HG03135 (cell line): ENCODE data around the gene TNFSF11.
"Not testable (repeated sequence)": the region's sequence is repeated elsewhere in the genome, so short reads cannot be mapped to it uniquely, and the experiment has no call there.

ENCODE experiments used
- ATAC-seq: cut with Tn5 transposase; IDR thresholded peaks from one replicate; pipeline ENCODE4 v1.9.1; 2021; ENCODE audit warnings: mild to moderate bottlenecking, moderate library complexity; ENCODE audit not compliant: unreplicated experiment

The TNFSF11 gene

DNA sequence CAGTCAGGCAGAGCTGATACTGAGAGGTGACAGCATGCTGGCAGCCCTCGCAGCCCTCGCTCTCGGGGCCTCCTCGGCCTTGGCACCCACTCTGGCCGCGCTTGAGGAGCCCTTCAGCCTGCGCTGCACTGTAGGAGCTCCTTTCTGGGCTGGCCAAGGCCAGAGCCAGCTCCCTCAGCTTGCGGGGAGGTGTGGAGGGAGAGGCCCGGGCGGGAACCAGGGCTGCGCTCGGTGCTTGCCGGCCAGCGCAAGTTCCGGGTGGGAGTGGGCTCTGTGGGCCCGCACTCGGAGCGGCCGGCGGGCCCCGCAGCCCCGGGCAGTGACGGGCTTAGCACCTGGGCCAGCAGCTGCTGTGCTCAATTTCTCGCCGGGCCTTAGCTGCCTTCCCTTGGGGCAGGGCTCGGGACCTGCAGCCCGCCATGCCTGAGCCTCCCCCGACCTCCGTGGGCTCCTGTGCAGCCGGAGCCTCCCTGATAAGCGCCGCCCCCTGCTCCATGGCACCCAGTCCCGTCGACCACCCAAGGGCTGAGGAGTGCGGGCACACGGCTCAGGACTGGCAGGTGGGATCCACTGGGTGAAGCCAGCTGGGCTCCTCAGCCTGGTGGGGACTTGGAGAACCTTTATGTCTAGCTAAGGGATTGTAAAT, 14.3 kb upstream of the TNFSF11 start:
- ATAC-seq: not testable (repeated sequence)

DNA sequence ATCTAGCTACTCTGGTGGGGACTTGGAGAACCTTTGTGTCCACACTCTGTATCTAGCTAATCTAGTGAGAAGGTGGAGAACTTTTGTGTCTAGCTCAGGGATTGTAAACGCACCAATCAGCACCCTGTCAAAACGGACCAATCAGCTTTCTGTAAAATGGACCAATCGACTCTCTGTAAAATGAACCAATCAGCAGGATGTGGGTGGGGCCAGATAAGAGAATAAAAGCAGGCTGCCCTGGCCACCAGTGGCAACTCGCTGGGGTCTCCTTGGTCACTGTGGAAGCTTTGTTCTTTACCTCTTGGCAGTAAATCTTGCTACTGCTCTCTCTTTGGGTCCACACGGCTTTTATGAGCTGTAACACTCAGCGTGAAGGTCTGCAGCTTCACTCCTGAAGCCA, 13.6 kb upstream of the TNFSF11 start:
- not testable (repeated sequence) for ATAC-seq

GRCh38 chr13:42561752-42562467, 12.0 kb upstream of the TNFSF11 start:
- no peak for ATAC-seq

GRCh38 chr13:42567906-42568305, 6.0 kb upstream of the TNFSF11 start:
- no peak for ATAC-seq

DNA sequence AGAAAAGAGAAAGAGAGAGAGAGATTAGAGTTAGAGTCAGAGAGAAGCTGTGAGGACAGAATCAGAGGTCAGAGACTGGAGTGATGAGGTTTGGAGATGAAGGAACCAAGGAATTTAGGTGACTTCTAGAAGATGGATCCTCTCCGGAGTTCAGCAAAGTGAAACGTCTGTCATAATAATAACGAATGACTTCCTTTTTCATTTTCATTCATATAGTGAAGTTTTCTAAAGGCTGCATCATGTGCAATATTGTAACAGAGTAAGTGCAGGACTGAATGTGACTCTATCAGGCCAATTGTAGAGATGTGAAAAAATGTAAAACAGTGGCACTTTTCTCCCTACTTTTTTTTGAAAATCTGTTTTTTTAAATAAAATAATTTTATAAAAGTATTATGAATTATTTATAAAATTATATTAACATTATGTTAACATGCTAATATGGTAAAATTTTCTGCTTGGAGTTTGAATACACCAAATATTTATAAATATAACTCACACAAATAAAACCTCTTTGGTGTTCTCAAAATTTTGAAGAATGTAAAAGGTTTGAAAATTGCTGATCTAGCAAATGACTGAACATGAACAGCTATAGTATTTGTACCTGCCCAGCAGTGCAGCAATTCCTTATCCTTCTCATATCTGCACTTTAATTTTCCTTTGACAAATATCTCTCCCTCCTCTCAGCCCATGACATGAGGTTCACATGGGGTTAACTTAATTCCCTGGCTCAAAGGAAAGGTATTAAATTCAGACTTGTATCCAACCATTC, 4.2 kb upstream of the TNFSF11 start:
- no peak for ATAC-seq

- no peak for ATAC-seq
Observed at GRCh38 chr13:42571895-42572294, 2.1 kb upstream of the TNFSF11 start.

DNA sequence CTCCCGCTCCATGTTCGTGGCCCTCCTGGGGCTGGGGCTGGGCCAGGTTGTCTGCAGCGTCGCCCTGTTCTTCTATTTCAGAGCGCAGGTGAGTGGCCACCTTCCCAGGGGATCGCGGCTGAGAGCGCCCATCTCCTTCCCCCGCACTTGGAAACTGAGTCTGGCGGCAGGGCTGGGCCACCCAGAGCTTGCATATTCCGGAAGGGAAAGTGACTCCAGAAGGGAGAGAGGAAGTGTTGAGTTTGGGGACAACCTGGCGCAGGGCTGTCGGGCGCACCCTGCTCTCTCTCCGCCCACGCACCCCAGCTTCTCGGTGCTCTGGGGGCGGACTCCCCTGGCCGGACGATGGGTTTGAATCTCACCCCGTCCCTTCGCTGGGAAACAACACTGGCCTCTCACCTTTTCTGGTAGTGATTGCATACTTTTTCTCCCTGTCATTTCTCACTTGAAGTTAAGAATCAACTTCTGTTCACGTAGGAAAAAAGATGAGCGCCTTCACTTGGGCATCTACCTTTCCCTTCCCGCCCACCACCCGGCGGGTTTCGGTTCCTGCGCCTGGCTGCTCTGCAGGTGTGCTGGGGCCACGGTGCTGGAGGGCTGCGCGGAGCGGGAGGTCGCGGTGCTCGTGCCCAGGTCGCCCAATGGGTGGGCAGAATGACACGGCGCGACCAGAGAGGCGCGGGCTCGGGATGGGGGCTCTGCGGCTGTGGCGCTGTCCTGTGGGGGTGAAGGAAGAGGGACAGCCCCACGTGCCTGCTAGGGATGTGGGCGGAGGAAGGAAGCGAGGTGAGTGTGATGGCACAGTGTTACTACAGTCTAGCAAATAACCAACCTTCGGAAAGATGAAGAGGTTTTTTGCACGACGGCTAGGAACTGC, 721 bp downstream of the TNFSF11 start:
- ATAC-seq: peak; percentile 63

DNA sequence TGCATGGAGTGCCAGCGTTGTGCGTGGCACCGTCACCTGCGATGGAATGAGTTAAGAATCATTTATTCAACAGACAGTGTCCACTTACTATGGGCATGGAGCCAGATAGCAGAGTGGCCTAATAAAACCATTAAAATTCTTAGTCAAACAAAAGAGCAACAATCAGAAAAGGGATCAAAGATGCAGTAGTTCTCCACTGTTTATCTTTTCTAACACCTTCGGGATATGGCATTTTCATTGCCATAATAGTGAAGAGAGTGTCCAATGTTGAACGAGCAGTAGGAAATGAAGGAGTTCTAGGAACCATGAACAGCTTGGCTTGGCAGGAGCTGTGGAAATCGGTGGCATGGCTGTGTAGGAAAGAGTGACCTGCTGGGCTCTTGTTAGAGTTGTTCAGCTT, 2.0 kb downstream of the TNFSF11 start:
- ATAC-seq: no peak

GRCh38 chr13:42577538-42577937, 3.6 kb downstream of the TNFSF11 start:
- no peak for ATAC-seq

DNA sequence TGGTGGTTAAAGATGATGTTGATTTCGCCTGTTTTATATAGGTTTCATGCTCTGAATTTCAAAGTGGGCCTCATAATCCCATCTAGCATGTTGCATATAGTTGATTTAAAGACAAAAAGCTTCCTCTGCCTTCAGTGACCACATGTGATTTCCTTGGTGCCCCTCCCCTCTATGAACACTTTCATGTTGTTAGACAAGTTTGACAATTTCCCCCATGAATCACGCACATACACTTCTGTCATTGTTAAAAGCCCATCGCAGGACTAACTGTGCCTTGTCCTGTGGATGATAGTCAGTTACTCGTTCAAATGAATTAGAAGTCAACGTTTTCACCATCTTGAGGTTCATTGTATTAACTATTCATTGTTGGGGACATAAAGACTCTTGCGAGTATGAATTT, 6.7 kb downstream of the TNFSF11 start:
- no peak for ATAC-seq

GRCh38 chr13:42581427-42581826, 7.5 kb downstream of the TNFSF11 start:
- no peak for ATAC-seq

DNA sequence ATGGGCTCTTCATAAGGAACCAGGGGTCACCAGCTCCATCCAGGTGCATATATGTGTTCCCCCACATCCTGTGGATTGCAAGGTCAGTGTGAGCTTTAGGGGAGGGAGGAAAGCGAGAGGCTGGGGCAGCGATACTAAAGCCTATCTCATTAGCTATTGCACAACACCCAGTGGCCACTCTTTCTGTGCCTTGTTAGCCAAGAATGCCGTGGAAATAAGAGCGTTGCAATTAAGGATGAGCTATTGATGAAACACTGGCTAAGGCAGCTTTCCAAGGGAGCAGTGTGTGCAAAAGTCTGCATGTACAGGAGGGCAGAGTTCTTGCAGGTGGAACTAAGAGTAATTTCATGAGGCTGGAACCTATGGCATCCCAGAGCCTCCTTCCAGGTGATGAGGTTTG, 17.6 kb downstream of the TNFSF11 start:
- ATAC-seq: no peak

DNA sequence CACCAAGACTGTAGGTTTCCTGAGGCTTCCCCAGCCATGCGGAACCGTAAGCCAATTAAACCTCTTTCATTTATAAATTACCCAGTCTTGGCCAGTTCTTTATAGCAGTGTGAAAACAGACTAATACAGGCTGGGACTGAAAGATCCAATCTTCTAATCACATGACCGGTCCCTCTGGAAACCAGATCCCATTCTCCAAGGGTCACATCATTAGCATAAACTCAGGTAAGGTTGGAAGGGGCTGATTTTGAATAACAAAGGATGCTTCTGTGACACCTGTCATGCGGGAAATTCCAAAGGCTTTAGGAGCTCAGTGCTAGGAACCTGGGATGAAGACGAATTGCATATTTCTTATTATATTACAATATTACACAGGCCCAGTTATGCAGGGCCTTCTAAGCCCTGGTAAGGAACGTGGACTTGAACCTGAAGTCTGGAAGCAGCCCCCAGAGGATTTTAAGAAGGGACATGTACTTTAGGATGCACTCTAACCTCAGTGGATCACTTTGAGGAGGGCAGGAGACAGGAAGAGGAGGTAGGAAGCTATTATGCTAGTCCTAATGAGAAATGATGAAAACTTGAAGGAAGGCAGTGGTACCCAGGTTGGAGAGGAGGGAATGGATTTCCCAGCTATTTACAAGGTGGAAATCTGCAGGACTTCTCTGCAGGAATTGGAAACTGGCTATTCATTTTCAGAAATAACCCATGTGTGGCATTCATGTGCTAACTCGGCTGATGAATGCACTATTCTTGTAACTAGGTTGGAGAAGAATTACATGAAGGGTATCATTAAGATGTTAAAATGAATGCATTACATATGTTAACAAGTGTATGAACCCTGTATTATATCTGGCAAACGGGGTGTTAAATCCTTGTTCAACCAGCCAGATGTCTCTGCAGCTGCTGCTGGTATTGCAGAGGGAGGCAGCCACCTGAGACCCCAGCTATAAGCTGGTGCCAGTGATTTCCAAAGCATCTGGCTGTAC, 19.3 kb downstream of the TNFSF11 start:
- ATAC-seq: no peak

GRCh38 chr13:42594481-42595252, 20.7 kb downstream of the TNFSF11 start:
- ATAC-seq: no peak

DNA sequence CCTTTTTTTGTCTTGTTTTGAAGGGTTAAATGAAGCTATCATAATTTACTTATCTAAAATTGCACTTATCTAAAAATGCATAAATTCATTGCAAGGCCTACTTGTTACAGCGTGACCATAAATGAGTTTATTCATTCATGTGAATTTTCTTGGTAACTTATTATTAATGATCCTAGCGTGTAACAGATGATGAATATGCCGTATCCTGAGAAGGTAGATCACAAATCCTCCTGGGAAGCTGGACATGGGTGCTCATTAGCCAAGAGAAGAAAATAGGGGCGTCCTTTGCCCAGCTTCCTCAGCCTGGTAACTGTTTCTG, 21.3 kb downstream of the TNFSF11 start:
- ATAC-seq: no peak

DNA sequence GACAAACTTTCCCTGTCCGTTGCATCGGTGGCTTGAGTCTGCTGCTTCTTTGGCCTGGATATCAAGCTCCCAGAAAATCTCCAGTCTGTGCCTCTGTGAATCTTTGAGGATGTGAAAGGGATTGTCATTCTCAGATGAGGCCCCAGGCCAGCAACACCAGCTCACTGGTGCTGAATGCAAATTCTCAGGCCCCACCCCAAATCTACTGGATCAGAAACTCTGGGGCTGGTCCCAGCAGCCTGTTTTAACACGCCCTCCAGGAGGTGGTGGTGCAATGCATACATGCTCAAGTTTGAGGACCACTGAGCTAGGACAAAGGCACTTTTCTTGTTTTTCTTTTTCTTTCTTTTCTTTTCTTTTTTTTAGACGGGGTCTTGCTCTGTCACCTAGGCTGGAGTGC, 23.6 kb downstream of the TNFSF11 start:
- ATAC-seq: no peak

GRCh38 chr13:42600943-42601342, 27.0 kb downstream of the TNFSF11 start:
- no peak for ATAC-seq

DNA sequence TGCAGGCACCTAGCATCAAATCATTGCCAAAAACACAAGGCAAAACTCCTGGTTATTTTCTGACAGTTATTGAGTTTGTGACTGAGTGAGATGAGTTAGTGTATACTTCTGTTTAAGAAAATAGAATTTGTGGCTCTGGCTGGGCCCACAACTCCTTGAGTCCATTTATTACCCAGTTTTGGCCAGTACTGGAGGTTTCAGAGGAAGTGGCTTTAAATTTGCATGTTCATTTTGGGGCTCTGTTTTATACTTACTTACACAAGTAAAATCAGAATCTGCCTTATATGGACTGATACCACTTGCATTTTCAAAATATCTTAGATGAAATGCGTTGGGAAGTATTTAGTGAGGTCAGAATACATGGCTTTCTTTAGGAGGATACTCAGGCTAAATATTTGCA, 29.0 kb downstream of the TNFSF11 start:
- peak; percentile 88 for ATAC-seq

- ATAC-seq: no peak
Observed at GRCh38 chr13:42603571-42603970, 29.6 kb downstream of the TNFSF11 start.
